Stimulated activated CD4-positive, alpha-beta T cell treated with anti-CD3 and anti-CD28 coated beads, Interleukin-4, amount 100 ng/mL, for 24 hours (primary cell): ENCODE results near the gene ATP2B1.
"Not testable (repeated sequence)": the region's sequence is repeated elsewhere in the genome, so short reads cannot be mapped to it uniquely, and the experiment has no call there.

Experiments
- DNase-seq: peaks from one replicate; pipeline ENCODE4 v3.0.0-alpha.2; 2020

Gene ATP2B1

DNA sequence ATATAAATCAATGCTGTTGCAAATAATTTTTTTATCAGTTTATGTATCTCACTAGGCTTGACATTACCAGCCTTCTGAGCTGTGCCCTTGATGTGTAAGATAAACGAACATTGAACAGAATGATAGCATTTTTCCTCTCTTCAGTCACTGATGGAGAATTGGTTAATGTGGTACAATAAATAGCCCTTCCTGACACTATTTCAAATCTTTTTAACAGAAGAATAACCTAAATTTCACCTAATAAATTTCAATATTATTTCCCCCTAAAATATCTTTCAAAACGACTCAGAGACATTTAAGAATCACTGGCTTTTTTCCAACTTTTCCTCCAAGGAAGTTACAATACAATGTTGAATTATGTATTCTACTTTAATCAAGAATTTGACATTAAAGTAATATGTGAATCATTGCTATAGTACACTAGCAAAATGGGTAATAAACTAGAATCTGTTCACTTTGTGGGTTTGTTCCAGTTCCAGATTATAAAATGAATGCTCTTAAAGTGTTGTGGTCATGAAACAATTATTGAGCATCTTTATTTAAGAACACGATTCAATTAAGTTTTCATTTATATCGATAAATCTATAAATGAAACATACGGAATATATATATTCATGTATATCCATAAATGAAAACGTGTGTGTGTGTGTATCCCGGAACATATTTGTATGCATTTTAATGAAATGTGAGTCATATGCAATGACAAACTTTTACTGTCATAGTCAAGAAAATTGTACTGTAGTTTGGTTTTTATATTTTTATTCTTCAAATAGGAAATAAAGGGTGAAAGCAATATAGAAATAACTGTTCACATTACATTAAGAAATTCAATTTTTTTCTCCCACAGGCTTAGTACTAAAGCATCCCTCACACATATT is 2.5 kb upstream of the ATP2B1 start:
- DNase-seq = no peak

DNA sequence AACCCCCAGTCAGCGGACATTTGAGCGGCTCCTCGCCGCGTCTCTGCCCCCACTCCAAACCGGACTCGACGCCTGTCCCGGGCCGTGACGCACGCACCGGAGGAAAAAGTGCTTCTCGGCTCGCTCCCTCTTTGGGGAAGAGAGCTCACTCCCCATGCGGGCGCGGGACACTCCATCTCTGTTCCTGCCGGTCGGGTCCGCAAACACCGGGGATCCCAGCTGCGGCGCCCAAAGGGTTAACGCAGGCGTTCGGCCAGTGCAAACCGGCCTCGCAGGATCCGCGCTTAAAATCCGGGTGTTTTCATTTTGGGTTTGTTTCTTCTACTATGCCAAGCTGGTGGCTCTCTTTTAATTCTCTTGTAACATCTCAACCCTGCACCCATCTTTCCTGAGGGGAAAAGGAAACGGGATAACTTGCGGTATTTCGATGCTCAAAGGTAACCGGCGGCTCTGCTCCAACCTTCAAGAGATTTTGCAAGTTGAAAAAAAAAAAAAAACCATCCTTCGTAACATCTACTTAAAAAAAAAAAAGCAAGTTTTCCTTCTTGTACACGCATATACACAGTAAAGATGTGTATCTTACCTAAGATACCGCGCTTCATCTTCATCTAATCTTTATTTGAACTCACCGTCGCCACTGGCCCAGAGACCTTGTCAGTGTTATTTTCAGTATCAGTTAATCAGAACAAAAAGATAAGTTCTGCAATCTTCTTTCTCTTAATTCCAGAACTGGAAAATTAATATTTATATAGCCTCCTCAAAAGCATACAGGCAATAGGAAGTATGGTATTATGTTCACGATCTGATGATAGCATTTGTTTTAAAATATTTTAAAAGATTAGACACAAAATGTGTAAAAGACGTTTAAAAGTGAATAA is 1.6 kb upstream of the ATP2B1 start:
- DNase-seq = peak; percentile 36

DNA sequence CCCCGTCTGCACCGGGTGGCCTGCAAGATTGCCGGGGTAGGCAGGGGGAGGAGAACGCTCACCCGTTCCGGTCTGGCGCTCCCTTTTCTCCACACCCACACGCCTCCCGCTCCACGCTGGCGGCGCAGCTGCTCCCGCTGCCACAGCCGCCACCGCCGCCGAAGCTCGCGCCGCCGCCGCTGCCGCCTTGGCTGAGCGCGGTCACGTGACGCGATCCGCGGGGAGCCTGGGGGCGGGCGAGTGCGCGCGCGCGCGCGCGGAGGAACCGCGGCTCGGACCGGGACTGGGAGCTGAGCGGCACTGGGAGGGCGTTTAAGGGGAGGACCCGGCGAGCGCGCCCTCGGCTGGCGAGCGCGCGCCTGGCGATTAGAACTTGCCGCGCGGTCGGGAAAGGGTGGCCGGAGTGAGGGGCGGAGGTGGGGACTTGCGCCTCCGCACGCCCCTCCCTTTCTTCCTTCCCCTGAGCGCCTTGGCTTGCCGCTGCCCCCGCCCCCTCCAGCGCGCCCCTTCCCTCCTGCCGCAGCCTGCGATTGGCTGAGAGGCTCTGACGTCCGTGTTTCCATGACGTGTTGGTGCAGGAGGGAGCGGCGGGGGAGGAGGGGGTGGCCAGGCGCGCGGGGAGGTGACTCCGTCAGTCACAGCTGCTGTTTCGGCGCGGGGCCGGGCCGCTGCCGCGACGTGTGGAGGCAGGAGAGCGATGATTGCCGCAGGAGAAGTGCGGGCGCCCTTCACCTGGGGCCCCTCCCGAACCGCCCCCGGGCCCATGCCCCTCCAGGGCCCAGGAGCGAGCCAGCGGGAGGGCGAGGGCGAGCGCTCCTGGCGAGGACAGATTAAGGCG is 738 bp upstream of the ATP2B1 start:
- peak; percentile 97 for DNase-seq

DNA sequence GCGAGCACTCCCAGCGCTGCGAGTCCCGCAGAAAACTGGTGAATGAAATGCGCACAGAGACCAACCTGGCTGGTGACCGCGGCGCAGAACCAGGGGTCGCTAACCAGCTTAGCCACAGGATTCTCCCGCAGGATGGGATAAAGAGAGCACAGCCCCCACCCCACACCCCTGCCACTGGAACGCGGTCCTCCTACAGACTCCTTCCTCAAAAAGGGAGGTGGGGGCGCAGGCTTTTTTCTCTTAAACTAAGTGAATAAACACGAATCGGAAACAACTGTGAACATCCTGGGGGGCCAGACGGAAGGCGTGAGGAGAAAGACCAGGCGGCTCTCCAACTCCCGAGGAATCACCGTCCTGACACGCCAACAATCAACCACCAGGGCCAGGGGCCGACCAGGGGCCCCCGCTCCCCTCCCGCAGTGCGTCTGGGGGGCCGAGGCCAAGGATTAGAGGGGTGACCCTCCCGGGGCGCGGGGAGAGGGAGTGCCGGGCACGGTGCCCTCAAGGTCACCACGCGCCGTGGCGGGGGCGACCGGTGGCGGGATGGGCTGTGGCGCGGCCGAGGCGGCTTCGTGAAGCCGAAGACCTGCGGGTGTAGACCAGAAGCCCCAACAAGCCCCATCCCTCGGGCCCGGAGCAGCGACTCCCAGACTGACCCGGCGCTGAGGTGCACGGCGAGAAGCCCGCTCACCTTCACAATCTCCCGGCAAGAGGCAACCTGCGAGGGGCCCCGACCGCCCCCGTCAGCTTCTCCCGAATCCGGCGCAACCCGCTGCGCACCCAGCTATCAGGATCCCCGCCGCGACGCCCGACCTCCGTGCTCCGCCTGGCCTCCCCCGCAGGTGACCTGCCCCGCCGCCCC is 704 bp downstream of the ATP2B1 start:
- peak; percentile 34 for DNase-seq

DNA sequence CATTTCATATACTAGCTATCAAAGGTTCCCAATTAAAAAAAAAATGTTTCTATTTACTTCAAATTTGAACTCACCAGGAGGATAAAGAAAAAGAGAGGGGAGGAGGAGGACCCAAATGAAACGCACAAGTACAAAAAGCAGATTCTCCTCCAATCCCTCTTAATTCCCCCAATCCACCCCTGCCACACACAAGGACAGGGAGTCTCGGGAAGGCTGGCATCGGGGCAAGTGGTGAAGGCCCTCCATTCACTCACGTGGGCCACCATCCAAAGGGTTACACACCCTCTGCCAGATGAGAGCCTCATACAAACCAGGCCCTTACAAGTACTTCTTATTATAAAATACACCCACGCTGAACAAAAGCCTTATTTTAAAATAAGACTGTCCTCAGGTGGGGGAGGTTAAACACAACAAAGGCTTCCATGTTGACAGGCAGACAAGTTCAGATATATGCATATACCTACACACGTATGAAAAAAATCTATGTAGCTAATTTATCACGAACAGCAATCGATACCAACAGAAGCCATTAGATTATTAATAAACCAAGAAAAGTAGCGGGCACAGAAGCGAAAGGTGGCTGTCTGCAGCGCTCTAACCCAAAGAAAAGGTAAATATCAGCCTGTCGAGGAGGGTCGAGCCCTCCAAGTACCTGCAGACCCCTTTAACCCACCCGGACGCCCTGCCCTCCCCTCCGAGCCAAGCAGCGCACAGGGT is 1.5 kb downstream of the ATP2B1 start:
- no peak for DNase-seq

DNA sequence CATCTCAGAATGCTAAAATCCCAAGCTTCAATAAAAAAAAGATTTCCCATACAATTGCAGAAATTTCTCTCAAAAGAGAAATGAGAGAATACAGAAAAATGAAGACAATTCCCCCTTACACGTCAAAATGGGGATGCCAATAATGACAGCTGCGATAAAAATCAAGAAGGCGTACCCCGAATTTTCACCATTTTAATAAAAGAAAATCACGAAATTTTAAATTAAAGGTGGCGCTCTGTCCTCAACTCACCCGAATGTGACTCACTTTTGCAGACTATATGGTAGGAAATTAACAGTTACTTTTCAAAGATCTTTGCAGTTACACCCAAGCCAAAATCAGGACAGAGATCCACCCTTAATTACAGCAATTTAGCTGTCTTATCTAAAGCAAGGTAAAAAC is 2.1 kb downstream of the ATP2B1 start:
- DNase-seq = no peak

DNA sequence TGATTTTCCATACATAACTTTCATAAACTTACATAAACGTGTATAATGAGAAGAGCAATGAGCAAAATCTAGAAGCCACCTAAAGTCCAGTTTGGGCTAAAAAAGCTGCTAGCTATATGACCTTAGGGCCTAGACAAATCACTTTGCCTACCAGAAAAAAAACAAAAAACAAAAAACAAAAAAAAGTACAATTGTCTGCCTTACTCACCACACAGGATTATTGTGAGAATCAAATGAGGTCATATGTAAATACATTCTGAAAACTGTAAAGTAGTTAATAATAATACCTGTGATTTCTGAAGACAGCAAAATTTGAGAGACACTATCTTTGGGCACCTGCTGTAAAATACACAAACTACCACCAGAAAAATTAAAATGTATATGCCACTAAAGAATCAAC is 4.2 kb downstream of the ATP2B1 start:
- DNase-seq = no peak

DNA sequence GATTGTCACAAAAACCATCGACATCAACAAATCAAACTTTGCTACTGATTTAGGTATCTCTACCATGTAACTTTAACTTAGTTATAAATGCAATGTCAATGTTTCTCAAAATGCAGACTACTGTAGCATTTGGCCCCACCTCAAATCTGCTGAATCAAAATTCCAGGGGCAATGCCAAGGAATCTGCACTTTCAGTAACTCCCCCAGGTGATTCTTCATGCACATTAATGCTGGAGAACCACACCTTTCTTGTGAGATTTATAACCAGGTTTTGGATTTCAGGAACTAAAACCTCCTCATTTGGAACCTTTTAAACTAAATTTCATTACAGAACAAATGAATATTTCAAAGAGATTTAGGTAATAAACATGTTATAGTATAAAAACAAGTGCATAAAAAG is 4.9 kb downstream of the ATP2B1 start:
- no peak for DNase-seq

DNA sequence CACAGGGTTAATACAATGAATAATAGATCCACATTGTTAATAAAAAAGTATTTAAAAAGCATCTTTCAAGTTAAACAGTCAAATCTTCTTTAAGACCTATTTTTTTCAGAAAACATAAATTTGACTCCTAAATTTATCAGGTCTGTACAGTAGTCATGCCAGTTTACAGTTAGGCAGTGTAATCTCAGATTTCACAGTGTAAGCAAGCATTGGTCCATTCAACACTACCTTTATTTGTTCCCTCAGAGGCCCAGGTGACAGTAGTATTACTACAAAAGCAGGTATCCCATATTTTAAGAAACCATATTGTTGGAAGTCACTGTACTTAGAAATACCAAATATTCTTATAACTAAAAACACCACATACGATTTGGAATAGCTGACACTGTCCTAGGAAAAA is 6.1 kb downstream of the ATP2B1 start:
- no peak for DNase-seq

DNA sequence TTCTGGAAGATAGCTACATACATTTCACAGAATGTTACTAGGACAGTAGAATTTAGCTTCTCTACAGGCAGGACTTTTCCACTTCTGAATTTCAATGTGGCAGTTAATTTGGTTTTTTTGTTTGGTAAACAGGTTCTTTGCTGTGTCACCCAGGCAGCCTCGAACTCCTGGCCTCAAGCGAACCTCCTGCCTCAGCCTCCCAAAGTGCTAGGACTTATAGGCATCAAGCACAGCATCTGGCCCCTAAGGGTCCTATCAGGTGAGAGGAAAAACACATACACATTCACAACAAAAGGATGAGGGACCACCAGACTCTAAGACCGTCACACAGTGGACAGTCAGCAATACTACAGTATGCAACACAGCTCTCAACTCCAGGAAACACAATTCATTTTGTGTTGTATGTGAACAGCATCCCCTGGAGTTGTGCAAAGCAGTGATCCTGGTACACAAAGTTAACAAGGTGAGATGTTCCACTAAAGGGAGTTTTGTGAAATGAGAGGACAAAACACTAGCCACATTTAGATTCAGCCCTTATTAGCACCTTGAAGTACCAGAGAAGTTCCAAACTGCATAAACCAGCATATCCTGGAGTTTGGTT is 6.9 kb downstream of the ATP2B1 start:
- no peak for DNase-seq

DNA sequence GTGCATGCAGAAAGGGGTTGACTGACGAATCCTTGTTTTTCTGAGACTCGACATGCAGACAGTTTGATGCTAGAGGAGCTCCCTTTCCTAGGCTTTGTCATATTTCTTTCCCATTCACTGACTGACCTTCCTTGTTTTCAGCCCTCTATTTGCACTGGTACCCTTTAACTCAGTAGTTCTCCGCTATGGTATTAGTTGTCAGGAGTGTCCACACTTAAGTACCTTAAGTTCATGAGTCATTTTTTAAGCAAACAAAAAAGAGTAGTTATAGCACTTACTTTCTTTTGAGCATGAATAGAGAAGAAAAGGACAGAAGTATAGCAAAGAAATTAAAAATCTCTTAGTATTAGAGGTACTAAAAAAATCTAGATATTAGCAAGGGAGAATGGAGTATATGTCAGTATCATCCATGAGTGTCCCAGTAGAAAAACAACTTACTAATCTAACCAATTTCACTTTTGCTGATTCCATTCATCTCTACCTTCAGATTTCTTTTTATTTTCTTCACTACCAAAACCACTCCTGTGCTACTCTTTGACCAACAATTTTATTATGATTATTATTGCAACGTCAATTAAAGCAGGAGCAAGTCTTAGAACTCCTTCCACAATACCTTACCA is 8.3 kb downstream of the ATP2B1 start:
- DNase-seq = no peak

DNA sequence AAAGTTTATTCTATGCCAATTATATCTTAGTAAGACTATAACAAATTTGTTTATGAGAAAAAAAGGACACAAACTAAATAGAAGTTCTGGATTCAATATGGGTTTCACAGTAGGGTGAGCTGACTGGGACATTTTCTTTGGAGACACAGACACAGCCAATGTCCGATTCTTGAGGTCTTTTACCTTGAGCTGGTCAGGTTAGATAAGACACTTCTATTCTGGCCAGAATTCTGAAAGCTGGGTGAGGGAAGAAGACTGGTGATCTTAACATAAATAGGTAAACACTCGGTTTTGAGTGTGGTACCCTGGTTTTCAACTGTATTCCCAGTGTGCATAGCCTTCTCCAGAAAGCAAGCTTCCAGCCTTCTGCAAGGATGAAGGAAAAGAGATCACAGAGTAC is 10.0 kb downstream of the ATP2B1 start:
- DNase-seq = no peak

DNA sequence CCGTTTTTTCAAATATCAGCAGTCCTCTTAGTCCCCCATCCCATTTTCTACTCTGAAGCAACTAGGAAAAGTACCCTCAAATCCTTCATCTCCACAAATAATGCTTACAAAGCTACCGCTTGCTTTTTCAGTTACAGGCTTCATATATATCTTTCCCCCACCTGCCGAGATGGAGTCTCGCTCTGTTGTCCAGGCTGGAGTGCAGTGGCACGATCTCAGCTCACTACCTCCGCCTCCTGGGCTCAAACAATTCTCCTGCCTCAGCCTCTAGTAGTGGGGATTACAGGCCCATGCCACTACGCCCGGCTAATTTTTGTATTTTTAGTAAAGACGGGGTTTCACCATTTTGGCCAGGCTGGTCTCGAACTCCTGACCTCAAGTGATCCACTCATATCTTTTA is 10.9 kb downstream of the ATP2B1 start:
- not testable (repeated sequence) for DNase-seq

DNA sequence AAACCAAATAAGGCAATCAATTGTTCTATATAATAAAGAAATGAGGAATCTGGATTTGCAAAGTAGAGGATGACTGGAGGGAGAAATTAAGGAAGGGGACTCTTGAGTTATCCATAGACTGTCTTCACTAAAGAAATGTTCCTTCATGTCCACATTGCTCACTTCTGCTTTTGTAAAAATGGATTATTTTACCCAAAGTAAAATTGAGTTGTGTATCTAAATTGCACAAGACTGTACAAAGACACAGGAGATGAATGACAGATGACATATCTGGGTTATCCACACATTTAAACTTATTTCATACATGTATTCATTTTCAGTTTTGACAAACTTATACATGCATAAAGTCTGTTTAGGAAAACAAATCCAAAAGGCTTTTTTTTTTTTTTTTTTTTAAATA is 11.3 kb downstream of the ATP2B1 start:
- DNase-seq = no peak

DNA sequence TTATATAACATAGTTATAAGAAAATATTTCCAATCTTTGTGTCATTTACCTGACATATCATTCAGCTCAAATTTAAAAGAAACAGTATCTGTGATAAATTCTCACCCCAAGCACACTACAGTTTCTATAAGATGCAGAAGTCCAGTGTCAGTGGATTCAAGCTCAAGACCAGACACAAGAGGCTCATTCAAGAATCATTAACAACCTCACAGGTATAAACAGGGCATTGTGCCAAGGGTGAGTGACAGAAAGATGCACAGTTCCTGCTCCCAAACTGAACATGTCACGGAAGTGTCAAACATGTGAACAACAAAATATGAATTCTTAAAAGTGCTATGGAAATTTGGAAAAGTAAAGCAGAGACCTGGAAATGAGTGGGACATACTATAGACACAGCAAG is 12.8 kb downstream of the ATP2B1 start:
- DNase-seq = no peak

DNA sequence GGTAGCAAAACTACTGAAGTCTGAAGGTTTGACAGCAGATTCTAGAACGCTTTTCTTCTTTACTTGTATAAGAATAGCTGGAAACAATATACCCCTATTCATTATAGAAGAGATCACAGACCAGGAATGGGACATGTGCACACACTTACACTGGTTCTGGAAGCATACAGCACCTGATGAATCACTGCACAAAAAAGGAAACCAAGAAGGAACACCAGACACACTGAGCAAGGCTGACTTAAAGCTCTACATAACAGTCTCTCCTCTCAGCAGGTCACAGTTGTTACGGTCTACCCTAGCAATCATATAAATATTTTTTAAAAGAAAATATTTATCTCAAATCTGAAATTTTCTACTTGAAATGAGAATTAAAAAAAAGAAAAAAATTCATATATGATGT is 13.5 kb downstream of the ATP2B1 start:
- DNase-seq = no peak

DNA sequence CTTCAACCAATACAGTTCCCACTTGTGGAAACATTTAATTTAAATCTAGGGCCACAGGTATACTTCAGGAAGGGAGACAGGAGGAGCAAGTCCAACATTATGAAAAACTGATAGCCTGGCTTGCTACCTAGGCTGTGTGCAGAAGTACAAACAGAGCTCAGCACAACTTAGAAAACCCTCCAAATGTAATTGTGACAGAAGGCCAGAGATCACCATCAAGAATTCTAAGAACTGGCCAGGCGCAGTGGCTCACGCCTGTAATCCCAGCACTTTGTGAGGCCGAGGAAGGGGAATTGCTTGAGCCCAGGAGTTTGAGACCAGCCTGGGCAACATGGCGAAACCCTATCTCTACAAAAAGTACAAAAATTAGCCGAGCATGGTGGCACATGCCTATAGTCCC is 14.1 kb downstream of the ATP2B1 start:
- no peak for DNase-seq

DNA sequence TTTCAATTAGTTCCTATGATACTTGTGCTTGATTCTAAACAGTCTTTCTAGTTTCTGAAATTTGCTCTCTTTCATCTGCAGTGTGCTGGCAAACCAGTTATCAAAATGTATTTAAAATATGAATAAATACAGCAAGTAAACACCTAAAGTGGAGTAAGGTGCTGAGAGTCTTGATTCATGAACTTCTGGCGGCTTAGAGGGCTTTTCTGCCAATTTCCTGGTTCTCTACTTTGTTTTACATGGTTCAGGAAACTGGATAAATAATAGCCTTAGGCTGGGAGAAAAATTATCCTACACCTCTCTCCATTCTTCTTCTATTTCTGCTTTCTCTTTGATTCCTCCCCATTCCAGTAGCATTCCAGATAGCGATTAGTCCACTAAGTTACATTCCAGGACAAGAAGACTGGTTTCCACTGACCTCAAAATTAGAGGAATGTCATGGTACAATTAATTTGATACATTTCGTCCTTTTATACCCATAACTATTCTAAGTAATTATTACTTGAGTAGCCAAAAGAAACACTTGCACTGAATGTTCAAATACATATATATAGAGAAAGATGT is 14.9 kb downstream of the ATP2B1 start:
- DNase-seq = no peak

DNA sequence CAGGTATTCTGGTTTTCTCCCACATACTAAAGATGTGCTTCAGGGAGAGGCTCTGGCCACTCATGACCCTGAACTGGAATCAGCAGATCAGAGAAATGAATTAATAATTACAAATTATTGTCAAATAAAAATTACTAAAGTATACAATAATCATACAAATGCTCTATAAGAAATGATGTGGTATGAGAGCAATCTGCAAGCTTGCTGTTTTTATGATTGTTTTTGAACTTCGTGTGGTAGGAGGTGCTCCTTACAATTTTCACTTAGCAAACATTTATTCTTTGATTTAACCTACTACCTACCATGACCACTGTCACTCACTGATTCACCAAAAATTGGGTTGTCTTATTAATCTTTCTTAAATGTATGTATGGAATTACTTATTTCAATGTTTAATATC is 16.2 kb downstream of the ATP2B1 start:
- no peak for DNase-seq

DNA sequence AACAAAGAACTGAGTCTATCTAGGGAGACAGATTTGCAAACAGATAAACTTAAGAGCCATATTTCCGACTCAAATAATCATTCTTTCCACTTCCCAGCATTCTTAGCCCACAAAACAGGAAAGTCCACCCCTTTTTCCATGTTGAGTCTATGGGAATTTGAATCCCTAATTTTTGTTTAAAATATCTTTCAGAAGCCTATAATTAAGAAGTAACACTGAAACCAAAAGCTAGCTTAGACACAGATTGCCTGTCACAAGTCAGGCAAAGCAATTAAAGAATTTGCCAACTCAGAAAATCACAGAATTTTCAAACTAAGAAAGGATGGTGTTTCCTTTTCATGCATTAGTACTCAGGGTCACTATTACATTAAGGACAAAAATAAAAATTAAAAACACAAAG is 17.0 kb downstream of the ATP2B1 start:
- DNase-seq = no peak
